Stomach (tissue), 9 donors: ENCODE data around the gene CCSER1. TPM values are rescaled to one million over a fixed set of nuclear protein-coding genes. Genes with fewer than 3 reads are reported as not detected.
"Not testable (repeated sequence)": the region's sequence is repeated elsewhere in the genome, so short reads cannot be mapped to it uniquely, and the experiment has no call there.

Source experiments
- DNase-seq, 2 donors: peaks; one replicate each; pipeline versions ENCODE4 v3.0.0 to v3.0.0-alpha.2; 2013 to 2019
- H3K27ac ChIP-seq, 5 donors: fragments of 200-600 bp in 4 of 5; sonication (generic) in 4 of 5; one replicate each; pipeline ENCODE4 v1.5.1; 2013 to 2019; ENCODE audit warnings: mild to moderate bottlenecking in 1 of 5, moderate library complexity in 1 of 5
- H3K27me3 ChIP-seq, 3 donors: fragments of 200-600 bp; sonication (generic); one replicate each; pipeline ENCODE4 v1.5.1; 2017 to 2019; ENCODE audit warnings: mixed run types in 1 of 3
- H3K36me3 ChIP-seq, 4 donors: fragments of 200-600 bp; sonication (generic); 1 replicate in 3 of 4; 2 replicates in 1 of 4; pipeline ENCODE4 v1.5.1; 2016 to 2019
- H3K4me1 ChIP-seq, 4 donors: fragments of 200-600 bp; sonication (generic); one replicate each; pipeline ENCODE4 v1.5.1; 2016 to 2019
- H3K4me3 ChIP-seq, 4 donors: fragments of 200-600 bp; sonication (generic) in 3 of 4; one replicate each; pipeline ENCODE4 v1.5.1; 2016 to 2019; ENCODE audit warnings: mild to moderate bottlenecking in 1 of 4
- H3K9me3 ChIP-seq, 4 donors: fragments of 200-600 bp; sonication (generic); one replicate each; pipeline ENCODE4 v1.5.1; 2016 to 2019
- EP300 ChIP-seq: sonication (generic); formaldehyde crosslinking; IDR thresholded peaks from one replicate; pipeline ENCODE4 v1.6.1; 2017; ENCODE audit warnings: antibody characterized with exemption
- POLR2A ChIP-seq, 4 donors: fragments of 450-650 bp; IDR thresholded peaks; one replicate each; pipeline ENCODE4 v1.6.1; 2016; ENCODE audit warnings: antibody characterized with exemption in 4 of 4, control low read depth in 2 of 4, mild to moderate bottlenecking in 1 of 4, moderate library complexity in 1 of 4
- POLR2AphosphoS5 ChIP-seq, 3 donors: sonication (generic); formaldehyde crosslinking; IDR thresholded peaks; one replicate each; pipeline ENCODE4 v1.6.1; 2016; ENCODE audit warnings: antibody characterized with exemption in 3 of 3
- WGBS, 5 donors: extraction: QIAGEN DNeasy Blood & Tissue Kit in 3 of 5; methylation state at CpG; one replicate each; pipeline versions ENCODE4 v1.1.5 to v1.1.7; 2013 to 2018; 5-methylcytosine and 5-hydroxymethylcytosine counted together
- intact Hi-C: fragments of 100-400 bp; cut with DNase I; formaldehyde crosslinking; loops from one replicate; pipeline ENCODE4 v1.15.1; 2023; ENCODE audit warnings: low total_unique reads
- polyA plus RNA-seq, 3 donors: library from polyadenylated mRNA; stranded (reverse); fragments of 200-250 nt; gene quantifications; one replicate each; pipeline ENCODE4 v1.2.3, GENCODE V29; 2013
- total RNA-seq, 5 donors: library from RNA; depleted of rRNA; stranded (reverse); fragments of >200 nt; gene quantifications; one replicate each; pipeline versions ENCODE4 v1.1.0 to v1.2.3, GENCODE V29; 2014 to 2016
- TF ChIP-seq, protein P1 (sequence below), 7 experiments: fragments of 450-650 bp in 4 of 7; fragments of 200-600 bp in 3 of 7; sonication (generic) in 3 of 7; IDR thresholded peaks; one replicate each; pipeline ENCODE4 v1.5.1; 2016 to 2019; ENCODE audit warnings: antibody characterized with exemption in 7 of 7, control low read depth in 2 of 7, mild to moderate bottlenecking in 1 of 7
- donor health status: healthy with polysubstance abuse.
- donor health status: Bipolar disorder and iron deficiency.
- donor health status: healthy.

CCSER1 gene
- total and polyA plus RNA-seq, 8 donors = 0.33 to 149 (median 15.2) TPM

DNA sequence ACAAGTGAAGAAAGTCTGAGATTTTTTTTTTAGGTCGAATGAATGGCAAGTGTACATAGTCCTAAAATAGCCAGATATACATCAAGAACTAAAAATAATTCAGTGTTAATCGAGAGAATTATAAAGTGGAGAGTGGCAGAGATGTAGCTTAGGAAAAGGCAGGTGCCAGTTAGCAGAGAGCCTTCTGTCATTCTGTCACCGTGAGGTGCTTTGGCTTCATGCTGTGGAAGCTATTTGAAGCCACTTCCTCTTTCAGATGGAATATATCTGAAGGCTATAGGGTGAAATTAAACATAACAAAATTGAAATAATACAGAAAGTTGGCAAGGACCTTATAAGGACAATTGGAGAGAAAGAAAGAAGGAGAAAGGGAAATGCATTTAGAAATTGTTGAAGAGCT, 756.3 kb downstream of the CCSER1 start:
- Histone ChIP-seq H3K27me3 (no peaks in the 10 kb centered on the region), H3K4me3 (no peak overlapping the region), H3K36me3 (no peaks in the 10 kb centered on the region), H3K27ac (no peak overlapping the region), H3K4me1 (no peaks in the 10 kb centered on the region), H3K9me3 (no peaks in the 10 kb centered on the region)
- no peak for DNase-seq
- TF ChIP-seq EP300 (no peak), POLR2AphosphoS5 (IDR thresholded peaks at IDR 0.05) (no peak), POLR2A (IDR thresholded peaks at IDR 0.05) (no peak)
- TF ChIP-seq, protein P1, sequence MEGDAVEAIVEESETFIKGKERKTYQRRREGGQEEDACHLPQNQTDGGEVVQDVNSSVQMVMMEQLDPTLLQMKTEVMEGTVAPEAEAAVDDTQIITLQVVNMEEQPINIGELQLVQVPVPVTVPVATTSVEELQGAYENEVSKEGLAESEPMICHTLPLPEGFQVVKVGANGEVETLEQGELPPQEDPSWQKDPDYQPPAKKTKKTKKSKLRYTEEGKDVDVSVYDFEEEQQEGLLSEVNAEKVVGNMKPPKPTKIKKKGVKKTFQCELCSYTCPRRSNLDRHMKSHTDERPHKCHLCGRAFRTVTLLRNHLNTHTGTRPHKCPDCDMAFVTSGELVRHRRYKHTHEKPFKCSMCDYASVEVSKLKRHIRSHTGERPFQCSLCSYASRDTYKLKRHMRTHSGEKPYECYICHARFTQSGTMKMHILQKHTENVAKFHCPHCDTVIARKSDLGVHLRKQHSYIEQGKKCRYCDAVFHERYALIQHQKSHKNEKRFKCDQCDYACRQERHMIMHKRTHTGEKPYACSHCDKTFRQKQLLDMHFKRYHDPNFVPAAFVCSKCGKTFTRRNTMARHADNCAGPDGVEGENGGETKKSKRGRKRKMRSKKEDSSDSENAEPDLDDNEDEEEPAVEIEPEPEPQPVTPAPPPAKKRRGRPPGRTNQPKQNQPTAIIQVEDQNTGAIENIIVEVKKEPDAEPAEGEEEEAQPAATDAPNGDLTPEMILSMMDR (IDR thresholded peaks at IDR 0.05) = no peak
- intact Hi-C loops = no loop called here
- 67 to 77% (median 72%) methylated on average over 3 of the region's 3 CpGs for whole genome bisulfite sequencing, 5 donors

DNA sequence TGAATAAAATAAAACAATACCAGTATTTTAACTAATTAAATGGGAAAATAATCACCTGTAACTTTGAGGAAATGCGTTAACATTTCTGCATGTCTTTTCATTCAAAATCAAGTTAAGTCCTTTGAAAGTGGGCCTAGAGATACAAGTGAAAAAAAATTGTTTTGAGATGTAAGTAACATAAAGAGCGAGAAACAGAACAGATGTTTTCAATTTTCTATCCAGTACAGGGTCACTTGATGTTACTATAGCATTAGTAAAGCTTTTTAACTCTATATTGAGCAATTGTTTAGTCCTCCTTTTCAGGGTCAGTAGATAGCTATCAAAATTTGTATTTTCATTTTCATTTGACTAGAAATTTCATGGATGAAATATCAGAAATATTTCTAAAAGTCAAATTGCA, 761.4 kb downstream of the CCSER1 start:
- intact Hi-C loops = no loop called here
- no peak overlapping the region for H3K27ac ChIP-seq
- no peaks in the 10 kb centered on the region for H3K36me3 ChIP-seq
- TF ChIP-seq POLR2AphosphoS5 (IDR thresholded peaks at IDR 0.05) (no peak), POLR2A (IDR thresholded peaks at IDR 0.05) (no peak)
- 79 to 86% (median 81%) methylated on average over 2 of the region's 2 CpGs for WGBS, 5 donors
- H3K27me3 ChIP-seq = no peaks in the 10 kb centered on the region
- H3K4me3 ChIP-seq = no peak overlapping the region
- H3K4me1 ChIP-seq = no peaks in the 10 kb centered on the region
- no peak for DNase-seq
- no peaks in the 10 kb centered on the region for H3K9me3 ChIP-seq

DNA sequence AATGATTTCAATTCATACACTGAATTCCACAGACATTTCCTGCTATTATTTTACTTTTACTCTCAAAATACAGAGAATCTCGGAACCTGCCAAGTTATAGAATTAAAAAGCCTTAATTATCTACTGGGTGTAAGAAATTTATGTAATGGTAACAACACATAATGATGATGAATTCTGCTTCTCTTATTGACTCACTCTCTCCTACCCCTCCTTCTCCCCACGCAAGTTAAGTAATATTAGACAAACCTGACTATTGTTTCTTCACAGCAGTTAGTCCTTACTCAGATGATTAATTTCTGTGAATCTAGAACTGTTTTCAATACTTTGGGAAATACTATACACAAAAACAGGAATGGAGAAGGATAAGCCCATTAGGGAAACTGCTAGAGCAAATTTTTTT, 762.0 kb downstream of the CCSER1 start:
- Histone ChIP-seq H3K27ac (no peak overlapping the region), H3K4me3 (no peak overlapping the region), H3K4me1 (no peaks in the 10 kb centered on the region), H3K27me3 (no peaks in the 10 kb centered on the region), H3K9me3 (no peaks in the 10 kb centered on the region), H3K36me3 (no peaks in the 10 kb centered on the region)
- no peak for TF ChIP-seq POLR2A (IDR thresholded peaks at IDR 0.05)
- DNase-seq = no peak
- WGBS, 5 donors = 82 to 95% (median 89%) methylated on average over 2 of the region's 2 CpGs
- intact Hi-C loops = no loop called here

DNA sequence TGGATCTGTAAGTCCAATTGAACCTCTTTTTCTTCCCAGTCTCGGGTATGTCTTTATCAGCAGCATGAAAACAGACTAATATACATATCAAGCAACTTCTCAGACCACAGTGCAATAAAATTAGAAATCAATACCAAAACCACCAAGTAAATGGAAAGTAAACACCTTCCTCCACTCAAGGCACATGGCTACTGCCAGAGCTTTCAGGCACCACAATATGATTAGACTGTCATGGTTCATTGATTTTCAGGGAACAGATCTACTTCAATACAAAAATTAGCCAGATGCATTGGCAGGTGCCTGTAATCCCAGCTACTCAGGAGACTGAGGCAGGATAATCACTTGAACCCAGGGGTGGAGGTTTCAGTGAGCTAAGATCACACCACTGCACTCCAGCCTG, 776.2 kb downstream of the CCSER1 start:
- peaks cover 0 to 15% (median 4%) of the 10 kb centered on the region in 4 donors for H3K9me3 ChIP-seq
- H3K36me3 ChIP-seq, H3K27ac ChIP-seq, H3K27me3 ChIP-seq, DNase-seq, H3K4me3 ChIP-seq, intact Hi-C loops, H3K4me1 ChIP-seq: not testable (repeated sequence)
- WGBS, 5 donors = 61 to 92% (median 82%) methylated on average over 1 of the region's 1 CpG

DNA sequence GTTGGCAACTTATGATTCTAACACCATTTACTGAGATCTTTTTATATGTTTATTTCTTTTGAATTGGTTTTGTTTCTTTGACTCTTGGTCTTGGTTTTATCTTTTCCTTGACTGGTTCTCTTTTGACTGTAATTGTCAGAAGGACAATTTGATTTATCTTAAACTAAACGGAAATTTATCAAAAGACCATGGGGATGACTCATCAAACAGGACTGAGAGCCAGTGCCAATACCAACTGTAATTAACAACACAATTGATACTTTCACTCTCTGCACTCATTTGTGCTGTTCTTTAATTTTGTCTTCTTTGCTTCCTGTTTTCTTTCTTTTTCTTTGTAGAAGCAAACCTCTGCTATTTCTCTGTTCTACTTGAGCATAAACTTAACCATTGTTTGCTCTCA, 776.8 kb downstream of the CCSER1 start:
- TF ChIP-seq, protein P1 (IDR thresholded peaks at IDR 0.05) = no peak
- TF ChIP-seq POLR2A (IDR thresholded peaks at IDR 0.05) (no peak), EP300 (no peak), POLR2AphosphoS5 (IDR thresholded peaks at IDR 0.05) (no peak)
- 22 to 42% (median 25%) methylated on average over 1 of the region's 1 CpG for WGBS, 5 donors
- H3K9me3 ChIP-seq = peaks cover 0 to 15% (median 4%) of the 10 kb centered on the region in 4 donors
- no peaks in the 10 kb centered on the region for H3K4me1 ChIP-seq
- H3K4me3 ChIP-seq = no peak overlapping the region
- no peak for DNase-seq
- intact Hi-C loops = no loop called here
- no peaks in the 10 kb centered on the region for H3K36me3 ChIP-seq
- H3K27me3 ChIP-seq = no peaks in the 10 kb centered on the region
- H3K27ac ChIP-seq = no peak overlapping the region

DNA sequence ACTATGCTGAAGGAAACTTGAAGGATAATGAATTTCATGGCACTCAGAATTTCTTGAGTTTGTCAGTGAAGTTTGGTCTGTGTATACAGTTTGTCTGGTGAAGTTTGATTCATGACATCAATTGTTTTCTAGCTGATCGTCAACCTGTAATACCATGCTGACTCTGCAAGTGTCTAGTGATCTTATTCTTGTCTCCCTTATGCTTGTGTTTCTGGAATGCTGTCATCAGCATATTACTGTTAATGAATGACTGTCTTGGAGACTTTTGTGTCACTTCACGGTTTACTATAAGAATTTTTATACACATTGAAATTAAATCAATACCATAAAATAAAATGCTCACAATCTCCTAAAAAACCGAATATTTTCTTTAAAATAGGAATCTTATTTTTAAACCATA, 779.0 kb downstream of the CCSER1 start:
- 61 to 79% (median 72%) methylated on average over 3 of the region's 3 CpGs for WGBS, 5 donors
- H3K9me3 ChIP-seq = peaks cover 0 to 14% (median 4%) of the 10 kb centered on the region in 4 donors
- TF ChIP-seq, protein P1 (IDR thresholded peaks at IDR 0.05) = no peak
- TF ChIP-seq POLR2AphosphoS5 (IDR thresholded peaks at IDR 0.05) (no peak), EP300 (no peak), POLR2A (IDR thresholded peaks at IDR 0.05) (no peak)

DNA sequence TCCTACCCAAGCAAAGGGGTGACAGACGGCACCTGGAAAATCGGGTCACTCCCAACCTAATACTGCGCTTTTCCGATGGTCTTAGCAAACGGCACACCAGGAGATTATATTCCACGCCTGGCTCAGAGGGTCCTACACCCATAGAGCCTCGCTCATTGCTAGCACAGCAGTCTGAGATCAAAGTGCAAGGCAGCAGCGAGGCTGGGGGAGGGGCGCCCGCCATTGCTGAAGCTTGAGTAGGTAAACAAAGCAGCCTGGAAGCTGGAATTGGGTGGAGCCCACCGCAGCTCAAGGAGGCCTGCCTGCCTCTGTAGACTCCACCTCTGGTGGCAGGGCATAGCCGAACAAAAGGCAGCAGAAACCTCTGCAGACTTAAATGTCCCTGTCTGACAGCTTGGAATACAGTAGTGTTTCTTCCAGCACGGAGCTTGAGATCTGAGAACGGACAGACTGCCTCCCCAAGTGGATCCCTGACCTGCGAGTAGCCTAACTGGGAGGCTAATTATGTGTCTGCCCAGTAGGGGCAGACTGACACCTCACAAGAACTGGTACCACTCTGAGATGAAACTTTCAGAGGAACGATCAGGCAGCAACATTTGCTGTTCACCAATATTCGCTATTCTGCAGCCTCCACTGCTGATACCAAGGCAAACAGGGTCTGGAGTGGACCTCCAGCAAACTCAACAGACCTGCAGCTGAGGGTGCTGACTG, 784.7 kb downstream of the CCSER1 start:
- H3K4me3 ChIP-seq, H3K27ac ChIP-seq, intact Hi-C loops, H3K36me3 ChIP-seq, H3K27me3 ChIP-seq, DNase-seq, H3K4me1 ChIP-seq: not testable (repeated sequence)
- H3K9me3 ChIP-seq = peaks cover 0 to 11% (median 3%) of the 10 kb centered on the region in 4 donors
- 89 to 94% (median 91%) methylated on average over 17 of the region's 17 CpGs for WGBS, 5 donors

More for the DNA sequence above, 779.0 kb downstream of the CCSER1 start:
- intact Hi-C loops = no loop called here
- Histone ChIP-seq H3K27ac (no peak overlapping the region), H3K36me3 (no peaks in the 10 kb centered on the region), H3K4me3 (no peak overlapping the region), H3K27me3 (no peaks in the 10 kb centered on the region), H3K4me1 (no peaks in the 10 kb centered on the region)
- DNase-seq = no peak
